ENCODE measurements around the gene LYST. TPM values are rescaled to one million over a fixed set of nuclear protein-coding genes. Genes with fewer than 3 reads are reported as not detected.

Gene LYST
- total RNA-seq, 4 donors from 2014 or later: 12.3 to 36.6 (median 21.0) TPM

DNA sequence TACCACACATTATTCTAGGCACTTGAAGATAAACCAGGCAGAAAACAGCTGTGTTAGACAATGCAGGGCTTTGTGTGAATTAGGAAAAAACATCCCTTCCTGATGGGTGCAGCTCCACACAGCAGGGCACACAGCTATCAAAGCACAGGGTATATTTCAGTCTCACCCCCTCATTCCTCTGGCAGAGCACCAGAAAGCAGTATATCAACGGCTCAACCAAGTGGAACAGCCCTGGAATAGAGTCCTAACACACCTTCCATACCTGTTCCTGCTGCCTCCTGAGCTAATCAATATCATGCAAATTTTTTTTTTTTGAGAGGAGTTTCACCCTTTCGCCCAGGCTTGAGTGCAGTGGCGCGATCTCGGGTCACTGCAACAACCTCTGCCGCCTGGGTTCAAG lies 32.1 kb downstream of the LYST start:
- peaks cover 0 to 10% (median 0%) of the 10 kb centered on the region in 3 donors for H3K36me3 ChIP-seq
- peak overlapping the region in 1 of 4 donors; percentile 7 for H3K27ac ChIP-seq
- intact Hi-C loops (cut with DNase I): no loop called here

GRCh38 chr1:235832011-235832410 lies 34.7 kb downstream of the LYST start:
- TF ChIP-seq POLR2A (IDR thresholded peaks at IDR 0.05) (no peak), CTCF (IDR thresholded peaks at IDR 0.05) (no peak)
- no peak for DNase-seq
- WGBS, 2 donors: 90 to 93% methylated on average over 2 of the region's 2 CpGs
- Histone ChIP-seq H3K27me3 (no peaks in the 10 kb centered on the region), H3K27ac (no peak overlapping the region), H3K4me1 (peaks cover 0 to 12% (median 0%) of the 10 kb centered on the region in 3 donors), H3K9me3 (no peaks in the 10 kb centered on the region), H3K4me3 (no peak overlapping the region), H3K36me3 (peaks cover 0 to 32% (median 0%) of the 10 kb centered on the region in 3 donors)
- intact Hi-C loops (cut with DNase I): no loop called here

More for the DNA sequence above, 32.1 kb downstream of the LYST start:
- WGBS, 2 donors: 84 to 97% methylated on average over 6 of the region's 6 CpGs
- Histone ChIP-seq H3K27me3 (no peaks in the 10 kb centered on the region), H3K9me3 (no peaks in the 10 kb centered on the region), H3K4me3 (no peak overlapping the region), H3K4me1 (peaks cover 0 to 12% (median 0%) of the 10 kb centered on the region in 3 donors)
- no peak for DNase-seq
- TF ChIP-seq CTCF (IDR thresholded peaks at IDR 0.05) (no peak), POLR2A (IDR thresholded peaks at IDR 0.05) (no peak)

- TF ChIP-seq POLR2A (IDR thresholded peaks at IDR 0.05) (no peak), CTCF (IDR thresholded peaks at IDR 0.05) (no peak)
- Histone ChIP-seq H3K27ac (no peak overlapping the region), H3K27me3 (no peaks in the 10 kb centered on the region), H3K4me1 (peaks cover 0 to 12% (median 0%) of the 10 kb centered on the region in 3 donors), H3K36me3 (peaks cover 0 to 40% (median 0%) of the 10 kb centered on the region in 3 donors), H3K9me3 (no peaks in the 10 kb centered on the region), H3K4me3 (no peak overlapping the region)
- no peak for DNase-seq
- WGBS, 2 donors: 38 to 45% methylated on average over 5 of the region's 5 CpGs
- intact Hi-C loops (cut with DNase I): no loop called here
These were observed 35.6 kb downstream of the LYST start for GRCh38 chr1:235831148-235831547.

DNA sequence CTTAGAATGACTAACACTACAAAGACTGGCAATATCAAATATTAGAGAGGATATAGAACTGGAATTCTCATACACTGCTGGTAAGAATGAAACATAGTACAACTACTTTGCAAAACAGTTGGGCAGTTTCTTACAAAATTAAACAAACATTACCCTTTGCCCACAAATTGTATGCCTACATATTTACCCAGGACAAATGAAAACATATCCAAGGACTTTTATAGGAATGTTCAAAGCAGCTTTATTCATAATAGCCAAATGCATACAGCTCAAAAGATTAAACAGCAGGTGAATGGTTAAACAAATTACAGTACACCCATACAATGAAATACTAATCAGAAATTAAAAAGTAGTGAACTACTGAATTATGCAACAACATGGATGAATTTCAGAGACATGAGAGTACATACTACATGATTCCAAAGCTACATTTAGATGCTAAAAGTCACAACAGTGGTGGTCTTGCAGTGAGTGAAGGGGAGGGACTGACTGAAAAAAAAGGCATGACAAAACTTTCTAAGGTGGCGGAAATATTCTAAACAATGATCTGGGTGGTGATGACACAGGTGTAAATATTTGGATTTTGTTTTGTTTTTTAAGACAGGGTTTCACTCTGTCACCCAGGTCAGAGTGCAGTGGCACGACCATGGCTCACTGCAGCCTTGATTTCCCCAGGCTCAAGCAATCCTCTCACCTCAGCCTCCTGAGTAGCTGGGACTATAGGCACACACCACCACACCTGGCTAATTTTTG lies 40.4 kb downstream of the LYST start:
- Histone ChIP-seq H3K9me3 (no peaks in the 10 kb centered on the region), H3K4me1 (peaks cover 0 to 15% (median 0%) of the 10 kb centered on the region in 3 donors), H3K4me3 (no peak overlapping the region), H3K27me3 (no peaks in the 10 kb centered on the region), H3K36me3 (peaks cover 0 to 50% (median 0%) of the 10 kb centered on the region in 3 donors), H3K27ac (no peak overlapping the region)
- intact Hi-C loops (cut with DNase I): no loop called here
- 95 to 96% methylated on average over 2 of the region's 2 CpGs for WGBS, 2 donors
- TF ChIP-seq CTCF (IDR thresholded peaks at IDR 0.05) (no peak), POLR2A (IDR thresholded peaks at IDR 0.05) (no peak)
- DNase-seq: no peak

DNA sequence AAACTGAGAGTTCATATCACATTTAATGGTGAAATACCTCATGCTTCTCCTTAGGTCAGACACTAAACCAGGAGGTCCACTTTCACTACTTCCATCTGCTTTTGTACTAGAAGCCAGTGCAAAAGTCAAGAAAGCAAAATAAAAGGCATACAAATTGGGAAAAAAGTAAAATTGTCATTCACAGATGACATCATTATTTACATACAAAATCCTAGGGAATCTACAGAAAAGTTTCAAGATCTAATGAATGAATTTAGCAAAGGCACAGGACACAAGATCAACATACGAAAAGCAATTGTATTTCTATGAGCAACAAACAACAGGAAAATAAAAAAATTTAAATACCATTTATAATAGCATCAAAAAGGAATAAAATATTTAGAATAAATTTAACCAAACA lies 41.5 kb downstream of the LYST start:
- DNase-seq: no peak
- Histone ChIP-seq H3K4me3 (no peak overlapping the region), H3K9me3 (no peaks in the 10 kb centered on the region), H3K36me3 (peaks cover 0 to 47% (median 0%) of the 10 kb centered on the region in 3 donors), H3K4me1 (peaks cover 0 to 15% (median 0%) of the 10 kb centered on the region in 3 donors), H3K27ac (no peak overlapping the region), H3K27me3 (no peaks in the 10 kb centered on the region)
- TF ChIP-seq CTCF (IDR thresholded peaks at IDR 0.05) (no peak), POLR2A (IDR thresholded peaks at IDR 0.05) (no peak)
- 96 to 100% methylated on average over 1 of the region's 1 CpG for WGBS, 2 donors
- intact Hi-C loops (cut with DNase I): no loop called here
